Measurements from ENCODE around the gene TPRKB.
"Not testable (repeated sequence)": the region's sequence is repeated elsewhere in the genome, so short reads cannot be mapped to it uniquely, and the experiment has no call there.

Gene TPRKB

DNA sequence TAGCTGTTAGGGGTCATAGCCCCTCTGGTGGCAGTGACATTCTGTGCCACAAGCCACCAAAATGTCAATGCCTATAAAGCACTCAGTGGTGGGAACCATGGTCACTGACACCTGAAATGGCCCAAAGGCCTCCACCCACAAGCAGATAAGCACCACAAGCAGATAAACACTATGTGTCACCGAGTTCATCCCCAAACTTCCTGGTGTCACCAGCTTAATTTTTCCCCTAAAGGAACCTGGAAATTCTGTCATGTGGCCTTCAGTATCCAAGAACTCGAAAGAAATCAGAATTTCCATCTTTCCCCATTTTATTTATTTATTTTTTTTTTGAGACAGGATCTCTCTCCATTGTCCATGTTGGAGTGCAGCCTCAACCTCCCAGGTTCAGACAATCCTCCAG lies 3.6 kb upstream of the TPRKB start:
- no peak for DNase-seq (ENCODE audit: extremely low read depth in 1 of 2, low read depth in 1 of 2)

DNA sequence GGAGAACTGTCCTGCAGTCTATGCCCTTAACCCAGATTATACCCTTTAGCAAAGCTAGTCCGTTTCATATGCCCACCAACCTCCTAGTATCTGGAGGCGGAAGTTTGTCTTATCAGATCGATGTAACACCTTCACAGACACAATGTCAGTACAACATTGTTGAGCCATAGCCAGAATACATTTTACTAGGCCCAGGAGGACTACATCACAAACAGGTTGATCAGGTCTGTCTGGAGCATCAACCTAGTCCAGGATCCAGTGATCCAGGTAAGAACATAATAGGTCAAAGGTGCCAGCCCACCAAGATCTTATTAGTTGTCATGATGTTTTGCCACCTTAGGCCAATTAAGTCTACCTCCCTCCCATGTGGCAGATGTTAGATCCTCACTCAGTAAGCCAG lies 2.0 kb upstream of the TPRKB start:
- DNase-seq (ENCODE audit: extremely low read depth in 1 of 2, low read depth in 1 of 2): no peak

DNA sequence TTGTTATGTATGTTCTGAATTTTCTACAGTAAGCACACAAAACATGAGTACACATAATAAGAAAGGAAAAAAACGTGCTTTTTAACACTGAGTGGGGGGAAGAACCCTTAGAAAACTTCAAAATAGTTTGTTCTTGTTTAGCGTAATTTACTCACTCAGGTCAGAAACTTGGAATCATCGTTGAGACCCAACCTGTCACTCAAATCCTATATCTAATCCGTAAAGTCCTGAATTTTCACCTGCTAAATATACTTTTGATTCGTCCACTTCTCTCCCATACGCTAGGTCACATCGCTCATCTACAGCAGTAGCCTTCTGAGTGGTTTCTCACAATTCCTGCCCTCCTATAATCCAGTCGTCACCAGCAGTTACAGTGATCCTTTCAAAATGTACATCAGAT lies 767 bp downstream of the TPRKB start:
- no peak for DNase-seq (ENCODE audit: extremely low read depth in 1 of 2, low read depth in 1 of 2)

DNA sequence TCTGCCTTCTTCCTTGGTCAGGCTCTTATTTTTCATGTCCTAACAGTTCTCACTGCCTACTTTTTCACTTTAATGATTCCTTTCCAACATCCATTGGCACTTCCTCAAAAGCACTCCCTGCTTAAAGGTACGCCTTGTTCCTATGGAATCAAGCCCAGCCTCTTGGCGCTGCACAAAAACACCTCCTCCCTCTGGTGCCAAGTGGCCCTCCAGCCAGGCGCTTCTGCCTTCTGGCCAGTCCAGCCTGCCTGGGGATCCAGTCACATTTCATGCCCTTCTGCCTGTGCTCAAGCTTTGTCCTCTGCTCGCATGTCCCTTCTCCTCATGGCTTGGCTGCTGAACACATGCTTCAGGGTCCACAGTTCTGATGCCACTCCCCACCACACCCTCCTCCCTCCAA lies 6.3 kb downstream of the TPRKB start:
- no peak for DNase-seq (ENCODE audit: extremely low read depth in 1 of 2, low read depth in 1 of 2)

- DNase-seq (ENCODE audit: extremely low read depth in 1 of 2, low read depth in 1 of 2): no peak
These were observed 8.4 kb downstream of the TPRKB start for GRCh38 chr2:73728711-73729110.

DNA sequence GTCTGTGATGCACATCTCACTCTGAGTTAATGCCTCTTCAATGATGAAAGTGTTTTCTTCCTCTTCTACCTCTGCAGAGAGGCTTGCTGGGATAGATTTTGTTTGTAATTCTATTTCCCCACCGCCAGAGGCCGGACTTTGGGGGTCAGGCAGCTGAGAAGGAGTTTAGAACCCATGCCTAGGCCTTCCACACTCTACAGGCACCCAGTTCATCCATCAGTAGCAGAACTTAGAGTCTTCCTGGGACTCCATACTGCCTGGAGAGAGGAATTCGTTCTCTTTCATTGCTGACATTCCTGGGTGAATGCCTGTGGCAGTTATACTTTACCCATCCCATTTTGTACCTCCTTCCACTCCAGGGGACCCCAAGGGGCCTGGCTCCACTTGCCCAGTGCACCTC lies 9.1 kb downstream of the TPRKB start:
- DNase-seq (ENCODE audit: extremely low read depth in 1 of 2, low read depth in 1 of 2): no peak

DNA sequence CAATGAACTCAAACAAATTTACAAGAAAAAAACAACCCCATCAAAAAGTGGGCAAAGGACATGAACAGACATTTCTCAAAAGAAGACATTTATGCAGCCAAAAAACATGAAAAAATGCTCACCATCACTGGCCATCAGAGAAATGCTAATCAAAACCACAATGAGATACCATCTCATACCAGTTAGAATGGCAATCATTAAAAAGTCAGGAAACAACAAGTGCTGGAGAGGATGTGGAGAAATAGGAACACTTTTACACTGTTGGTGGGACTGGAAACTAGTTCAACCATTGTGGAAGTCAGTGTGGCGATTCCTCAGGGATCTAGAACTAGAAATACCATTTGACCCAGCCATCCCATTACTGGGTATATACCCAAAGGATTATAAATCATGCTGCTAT lies 10.5 kb downstream of the TPRKB start:
- DNase-seq (ENCODE audit: extremely low read depth in 1 of 2, low read depth in 1 of 2): not testable (repeated sequence)

- no peak for DNase-seq (ENCODE audit: extremely low read depth in 1 of 2, low read depth in 1 of 2)
These were observed 18.1 kb downstream of the TPRKB start for GRCh38 chr2:73718851-73719621.

GRCh38 chr2:73718421-73718820 lies 18.7 kb downstream of the TPRKB start:
- no peak for DNase-seq (ENCODE audit: extremely low read depth in 1 of 2, low read depth in 1 of 2)

DNA sequence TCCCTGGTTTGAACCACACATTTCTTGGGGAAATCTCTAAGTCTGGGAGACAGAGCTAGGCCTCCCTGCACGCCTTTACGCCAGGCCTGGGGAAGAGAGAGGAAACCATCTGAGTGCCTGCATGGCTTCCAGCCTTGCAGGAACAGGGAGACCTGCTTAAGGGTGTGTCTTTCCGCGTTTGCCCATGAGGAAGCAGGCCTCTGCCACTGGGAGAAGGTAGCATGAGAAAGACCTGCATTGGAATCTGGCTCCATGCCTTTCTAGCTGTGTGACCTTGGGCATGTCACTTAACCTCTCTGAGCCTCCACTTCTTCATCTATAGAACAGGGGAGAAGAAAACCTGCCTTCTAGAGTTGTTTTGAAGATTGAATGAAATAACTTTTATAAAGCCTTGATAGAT lies 19.4 kb downstream of the TPRKB start:
- DNase-seq (ENCODE audit: extremely low read depth in 1 of 2, low read depth in 1 of 2): not testable (repeated sequence)

- DNase-seq (ENCODE audit: extremely low read depth in 1 of 2, low read depth in 1 of 2): no peak
These were observed 19.9 kb downstream of the TPRKB start for GRCh38 chr2:73717251-73717606.

- no peak for DNase-seq (ENCODE audit: extremely low read depth in 1 of 2, low read depth in 1 of 2)
These were observed 20.4 kb downstream of the TPRKB start for GRCh38 chr2:73716543-73717250.

DNA sequence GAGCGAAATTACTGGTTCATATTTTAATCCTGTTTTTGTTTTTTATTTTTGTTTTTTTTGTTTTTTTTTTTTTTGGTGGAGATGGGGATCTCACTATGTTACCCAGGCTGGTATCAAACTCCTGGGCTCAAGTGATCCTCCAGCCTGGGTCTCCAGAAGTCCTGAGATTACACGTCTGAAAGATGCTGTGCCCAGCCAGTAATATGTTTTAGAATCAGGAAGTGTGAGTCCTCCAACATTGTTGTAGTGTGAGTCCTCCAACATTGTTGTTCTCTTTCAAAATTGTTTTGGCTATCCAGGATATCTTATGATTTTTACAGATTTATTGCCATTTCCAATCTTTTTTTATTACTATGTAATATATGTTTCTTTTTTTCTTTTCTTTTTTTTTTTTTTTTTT lies 23.1 kb downstream of the TPRKB start:
- no peak for DNase-seq (ENCODE audit: extremely low read depth in 1 of 2, low read depth in 1 of 2)

- no peak for DNase-seq (ENCODE audit: extremely low read depth in 1 of 2, low read depth in 1 of 2)
These were observed 28.6 kb downstream of the TPRKB start for GRCh38 chr2:73708527-73708926.

DNA sequence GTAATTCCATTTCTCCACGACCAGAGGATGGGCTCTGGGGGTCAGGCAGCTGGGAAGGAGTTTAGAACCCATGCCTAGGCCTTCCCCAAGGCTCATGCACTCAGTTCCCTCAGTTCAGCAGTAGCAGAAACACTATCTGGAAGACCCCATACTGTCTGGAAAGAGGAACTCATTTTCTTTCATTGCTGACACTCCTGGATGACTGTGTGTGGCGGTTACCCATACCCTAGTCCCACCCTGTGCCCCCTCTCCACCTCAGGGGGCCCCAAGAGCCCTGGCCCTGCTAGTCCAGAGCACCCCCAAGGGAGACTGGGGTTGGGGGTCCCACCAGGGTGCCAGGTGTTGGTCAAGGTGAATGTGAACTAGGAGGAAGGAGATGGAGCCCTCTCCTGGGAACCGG lies 29.5 kb downstream of the TPRKB start:
- no peak for DNase-seq (ENCODE audit: extremely low read depth in 1 of 2, low read depth in 1 of 2)

DNA sequence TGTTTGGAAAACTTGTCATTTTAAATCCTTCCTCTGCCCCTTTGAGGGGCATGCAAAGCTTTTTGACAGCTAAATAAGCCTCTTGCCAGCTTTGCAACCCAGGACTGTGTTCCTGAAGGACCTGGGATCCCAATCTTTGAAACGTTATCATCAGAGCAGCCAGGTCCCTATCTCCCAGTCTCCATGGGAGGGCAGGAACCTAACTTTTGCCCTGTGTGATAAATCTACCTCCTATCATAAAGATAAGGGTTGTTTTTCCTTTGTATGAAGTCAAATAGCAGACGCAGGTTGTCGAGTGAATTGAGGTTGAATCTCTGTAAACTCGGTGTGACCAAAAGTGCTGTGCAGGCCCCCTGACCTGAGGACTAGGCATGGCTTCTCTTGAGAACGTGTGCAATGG lies 30.1 kb downstream of the TPRKB start:
- no peak for DNase-seq (ENCODE audit: extremely low read depth in 1 of 2, low read depth in 1 of 2)

- DNase-seq (ENCODE audit: extremely low read depth in 1 of 2, low read depth in 1 of 2): no peak
These were observed 32.1 kb downstream of the TPRKB start for GRCh38 chr2:73705091-73705490.

- no peak for DNase-seq (ENCODE audit: extremely low read depth in 1 of 2, low read depth in 1 of 2)
These were observed 32.9 kb downstream of the TPRKB start for GRCh38 chr2:73704285-73704684.

DNA sequence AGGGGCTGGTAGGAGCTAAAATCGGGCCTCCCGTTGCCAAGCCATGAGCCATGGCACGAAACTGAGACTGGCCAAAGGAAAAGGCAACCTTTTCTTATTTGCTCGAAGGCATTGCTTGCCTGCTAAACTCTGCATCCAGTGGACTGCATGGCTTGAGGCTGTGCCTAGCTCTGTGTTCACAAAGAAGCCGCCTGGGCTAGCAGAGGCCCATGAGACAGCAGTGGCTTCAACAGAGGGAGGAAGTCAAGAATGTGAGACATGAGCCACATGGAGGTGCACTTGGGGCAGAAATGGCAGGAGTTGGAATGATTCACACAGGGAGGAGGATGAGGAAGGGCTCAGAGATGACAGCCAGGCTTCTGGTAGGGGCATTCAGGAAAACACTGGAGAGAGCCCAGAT lies 33.5 kb downstream of the TPRKB start:
- no peak for DNase-seq (ENCODE audit: extremely low read depth in 1 of 2, low read depth in 1 of 2)

DNA sequence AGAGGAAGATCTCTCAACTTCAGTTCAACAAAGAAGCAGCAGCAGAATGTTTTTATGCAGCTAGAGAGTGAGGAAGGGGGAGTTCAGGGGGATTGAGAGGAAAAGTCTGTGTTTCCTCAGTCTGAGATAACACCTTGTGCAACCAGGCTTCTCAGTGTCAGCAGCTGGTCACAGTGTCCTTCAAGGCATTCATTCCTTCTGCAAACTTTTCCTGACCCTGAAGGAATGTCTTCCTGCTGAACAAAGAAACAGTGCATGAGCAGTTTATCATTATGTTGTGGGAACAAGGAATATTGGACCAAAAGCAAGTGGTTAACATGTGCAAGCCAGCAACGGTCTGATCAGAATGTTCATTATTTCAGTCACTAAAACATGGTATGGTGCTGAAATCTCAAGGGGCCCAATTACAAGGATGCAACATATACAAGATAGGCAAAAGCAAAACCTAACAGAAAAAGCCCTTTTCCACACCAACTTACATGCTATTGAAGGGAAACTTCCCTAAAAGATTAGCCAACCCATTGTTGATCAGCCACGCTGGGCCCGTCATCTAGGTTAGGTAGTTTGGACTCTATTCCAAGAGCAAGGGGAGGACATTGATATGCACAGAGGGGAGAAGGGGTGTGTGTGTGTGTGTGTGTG lies 34.2 kb downstream of the TPRKB start:
- not testable (repeated sequence) for DNase-seq (ENCODE audit: extremely low read depth in 1 of 2, low read depth in 1 of 2)

- no peak for DNase-seq (ENCODE audit: extremely low read depth in 1 of 2, low read depth in 1 of 2)
These were observed 35.0 kb downstream of the TPRKB start for GRCh38 chr2:73701968-73702665.

DNA sequence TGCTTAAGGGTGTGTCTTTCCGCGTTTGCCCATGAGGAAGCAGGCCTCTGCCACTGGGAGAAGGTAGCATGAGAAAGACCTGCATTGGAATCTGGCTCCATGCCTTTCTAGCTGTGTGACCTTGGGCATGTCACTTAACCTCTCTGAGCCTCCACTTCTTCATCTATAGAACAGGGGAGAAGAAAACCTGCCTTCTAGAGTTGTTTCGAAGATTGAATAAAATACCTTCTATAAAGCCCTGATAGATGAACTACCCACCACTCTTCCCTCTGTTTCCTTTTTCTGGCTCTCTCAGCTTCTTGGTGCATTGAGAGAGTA lies 35.7 kb downstream of the TPRKB start:
- not testable (repeated sequence) for DNase-seq (ENCODE audit: extremely low read depth in 1 of 2, low read depth in 1 of 2)

Data from activated CD8-positive, alpha-beta memory T cell treated with anti-CD3 and anti-CD28 coated beads for 1 hour (primary cell).